GM12878 (cell line): ENCODE results near the gene BBS12. TPM values are rescaled to one million over a fixed set of nuclear protein-coding genes. Genes with fewer than 3 reads are reported as not detected.
A peak's percentile ranks its signal among the peaks of the same experiment; 100 is the strongest.

Source experiments
- ATAC-seq: fragments of 200-7000 bp; cut with Tn5 transposase; 3 replicates; pipeline ENCODE4 v1.9.1; 2020; ENCODE audit warnings: mild to moderate bottlenecking, moderate library complexity
- Bru-seq: library from RNA; stranded (reverse); fragments of 400-500 nt; gene quantifications from one replicate; lab custom pipeline; 2021; lab: Mats Ljungman, UMichigan
- BruChase-seq, 2 experiments: library from RNA; stranded (reverse); fragments of 400-500 nt; gene quantifications; one replicate each; lab custom pipeline; 2021; lab: Mats Ljungman, UMichigan
- BruUV-seq: library from RNA; stranded (reverse); fragments of 400-500 nt; replicated peaks from 2 replicates; lab custom pipeline; 2021; lab: Mats Ljungman, UMichigan
- CTCF ChIA-PET: fragments of 300-600 bp; sonication (Branson Sonifier 250); formaldehyde crosslinking; extraction: SDS; loops from one replicate; lab custom pipeline; 2021; ENCODE audit warnings: inconsistent platforms; lab: Yijun Ruan, JAX
- POLR2A ChIA-PET: fragments of 350-600 bp; formaldehyde crosslinking; extraction: SDS; loops from one replicate; lab custom pipeline; 2021; ENCODE audit warnings: inconsistent platforms; lab: Charles Lee
- RAD21 ChIA-PET: fragments of 300-600 bp; sonication (Branson Sonifier 250); formaldehyde crosslinking; loops from one replicate; lab custom pipeline; 2023; ENCODE audit warnings: antibody characterized with exemption; ENCODE audit not compliant: unreplicated experiment; lab: Charles Lee
- SMC1A ChIA-PET: fragments of 300-600 bp; sonication (Branson Sonifier 250); formaldehyde crosslinking; loops from one replicate; lab custom pipeline; 2023; ENCODE audit not compliant: unreplicated experiment, uncharacterized antibody; lab: Charles Lee
- DNase-seq: peaks from one replicate; pipeline ENCODE4 v3.0.0-alpha.2; 2011; ENCODE audit warnings: low read depth, low spot score
- FAIRE-seq: peaks from 3 replicates; lab custom pipeline; 2011; peaks lifted over from hg19 to GRCh38; lab: Jason Lieb, UNC
- H2AFZ ChIP-seq: 2 replicates; pipeline ENCODE4 v1.6.0; 2011; ENCODE audit warnings: low read depth, low read length, control low read depth; ENCODE audit not compliant: control insufficient read depth
- H3K27ac ChIP-seq: 2 replicates; pipeline ENCODE4 v1.5.1; 2011; ENCODE audit warnings: control low read depth; ENCODE audit not compliant: control insufficient read depth, insufficient read depth
- H3K27me3 ChIP-seq, 2 experiments: replicated peaks in 1 of 2; 2 replicates each; pipeline versions ENCODE4 v1.6.0 to v1.6.1; 2011; ENCODE audit warnings: low read length in 1 of 2; ENCODE audit not compliant: control insufficient read depth in 2 of 2, insufficient read depth in 2 of 2
- H3K36me3 ChIP-seq, 2 experiments: 2 replicates each; pipeline ENCODE4 v1.5.1; 2011; ENCODE audit warnings: low read length in 1 of 2; ENCODE audit not compliant: control insufficient read depth in 2 of 2, insufficient read depth in 2 of 2
- H3K4me1 ChIP-seq: 2 replicates; pipeline ENCODE4 v1.6.1; 2011; ENCODE audit warnings: mild to moderate bottlenecking, low read length, moderate library complexity, mixed read lengths; ENCODE audit not compliant: control insufficient read depth, insufficient read depth
- H3K4me2 ChIP-seq: 2 replicates; pipeline ENCODE4 v1.6.0; 2011; ENCODE audit warnings: control low read depth; ENCODE audit not compliant: control insufficient read depth, insufficient read depth
- H3K4me3 ChIP-seq: fragments of 200-600 bp; sonication (generic); 2 replicates; pipeline ENCODE4 v1.5.1; 2016
- H3K79me2 ChIP-seq: 2 replicates; pipeline ENCODE4 v1.6.0; 2011; ENCODE audit warnings: low read length; ENCODE audit not compliant: control insufficient read depth, insufficient read depth
- H3K9ac ChIP-seq: 2 replicates; pipeline ENCODE4 v1.8.0; 2011; ENCODE audit warnings: low read length, control low read depth, mixed read lengths; ENCODE audit not compliant: control insufficient read depth, insufficient read depth
- H3K9me3 ChIP-seq: replicated peaks from 3 replicates; pipeline ENCODE4 v1.5.1; 2011; ENCODE audit warnings: mild to moderate bottlenecking, low read length; ENCODE audit not compliant: control insufficient read depth, insufficient read depth
- H4K20me1 ChIP-seq: 2 replicates; pipeline ENCODE4 v1.6.0; 2011; ENCODE audit not compliant: control insufficient read depth, insufficient read depth
- EZH2 ChIP-seq: IDR thresholded peaks from 2 replicates; pipeline ENCODE4 v1.6.1; 2012; ENCODE audit warnings: low read depth, mild to moderate bottlenecking, control low read depth, inconsistent platforms, low read length, borderline replicate concordance; ENCODE audit not compliant: control insufficient read depth
- MTA3 ChIP-seq: IDR thresholded peaks from 2 replicates; pipeline ENCODE4 v1.6.1; 2012; ENCODE audit warnings: low read length, inconsistent platforms, borderline replicate concordance
- MYB ChIP-seq: fragments of 150-350 bp; IDR thresholded peaks from 2 replicates; pipeline ENCODE4 v1.6.1; 2014; ENCODE audit warnings: mild to moderate bottlenecking, low read depth, low read length, borderline replicate concordance
- NBN ChIP-seq: fragments of 450-650 bp; IDR thresholded peaks from 2 replicates; pipeline ENCODE4 v1.6.1; 2016
- NFYB ChIP-seq: IDR thresholded peaks from 2 replicates; pipeline ENCODE4 v1.6.1; 2011; ENCODE audit warnings: low read depth, mild to moderate bottlenecking, low read length, improper control_type of control experiment, moderate library complexity; ENCODE audit not compliant: insufficient read depth
- NR2C2 ChIP-seq: IDR thresholded peaks from 2 replicates; pipeline ENCODE4 v1.6.1; 2011; ENCODE audit warnings: borderline replicate concordance, low read depth; ENCODE audit not compliant: control insufficient read depth, insufficient read length
- RCOR1 ChIP-seq: conservative IDR thresholded peaks from 2 replicates; pipeline ENCODE4 v1.6.1; 2012; ENCODE audit warnings: low read depth, low read length, improper control_type of control experiment
- RUNX3 ChIP-seq: IDR thresholded peaks from 2 replicates; pipeline ENCODE4 v1.6.1; 2012; ENCODE audit warnings: low read length, inconsistent platforms
- SPI1 ChIP-seq: IDR thresholded peaks from 2 replicates; pipeline ENCODE4 v1.6.1; 2011; ENCODE audit warnings: low read depth, mild to moderate bottlenecking, low read length, moderate library complexity, borderline replicate concordance; ENCODE audit not compliant: insufficient read depth
- ZNF274 ChIP-seq: IDR thresholded peaks from one replicate; pipeline ENCODE4 v1.8.0; 2011; ENCODE audit not compliant: insufficient read length, insufficient read depth
- WGBS: methylation state at CpG from one replicate; pipeline ENCODE4 v1.1.6; 2016; ENCODE audit warnings: low lambda C conversion rate; ENCODE audit not compliant: insufficient replicate concordance, insufficient coverage; ENCODE audit errors: missing lambda C conversion rate; 5-methylcytosine and 5-hydroxymethylcytosine counted together
- in situ Hi-C: fragments of 300-500 bp; cut with MboI; formaldehyde crosslinking; loops from 9 replicates; pipeline ENCODE4 v1.14.3; 2018; ENCODE audit warnings: mixed read lengths
- intact Hi-C: fragments of 100-400 bp; cut with micrococcal nuclease; formaldehyde crosslinking; loops from one replicate; pipeline ENCODE4 v1.14.2; 2022; ENCODE audit not compliant: unreplicated experiment
- long read RNA-seq, 2 experiments: library from polyadenylated mRNA; unstranded; transcript quantifications; one replicate each; pipeline ENCODE4 v2.0.0, GENCODE V29; 2019 to 2020
- polyA minus RNA-seq, 3 experiments: library from RNA; depleted of rRNA, polyadenylated mRNA; stranded (reverse); fragments of >200 nt; gene quantifications; 2 replicates each; pipeline ENCODE4 v1.2.3, GENCODE V29; 2011
- polyA plus RNA-seq, 11 experiments: library from polyadenylated mRNA; depleted of rRNA in 4 of 11; unstranded in 6 of 11; stranded (reverse) in 5 of 11; fragments of >200 nt; fragmentation: Nextera tagmentation in 4 of 11; fragmentation: Illumina TruSeq in 1 of 11; extraction: Ambion mirVana in 4 of 11; extraction: Trizol in 1 of 11; gene quantifications; 1 replicate in 1 of 11; 2 replicates in 10 of 11; pipeline versions ENCODE4 v1.2.1 to v1.2.3, GENCODE V29; 2011 to 2016; ENCODE audit warnings: inconsistent platforms in 2 of 11, missing spikeins in 2 of 11, low read depth in 1 of 11
- total RNA-seq, 4 experiments: library from RNA; depleted of rRNA in 3 of 4; stranded (reverse); fragments of >200 nt in 3 of 4; fragmentation: Illumina TruSeq in 1 of 4; extraction: Trizol in 1 of 4; gene quantifications; 2 replicates each; pipeline versions ENCODE4 v1.2.1 to v1.2.3, GENCODE V29; 2013 to 2021
- TF ChIP-seq, protein P1 (sequence below): IDR thresholded peaks from 2 replicates; pipeline ENCODE4 v1.6.1; 2011; ENCODE audit warnings: borderline replicate concordance, low read depth, mild to moderate bottlenecking, moderate library complexity, low read length; ENCODE audit not compliant: insufficient read depth, poor library complexity, severe bottlenecking
- TF ChIP-seq, protein P2 (sequence below): fragments of 450-650 bp; IDR thresholded peaks from 2 replicates; pipeline ENCODE4 v1.6.1; 2017; ENCODE audit warnings: mild to moderate bottlenecking, low read depth, inconsistent platforms; ENCODE audit not compliant: poor library complexity, severe bottlenecking
- TF ChIP-seq, protein P3 (sequence below): IDR thresholded peaks from 2 replicates; pipeline ENCODE4 v1.6.1; 2012; ENCODE audit warnings: low read depth, low read length, improper control_type of control experiment

BBS12 gene
- total RNA-seq (2013; cell fraction: nucleolus; rRNA removed): 1.2 and 1.9 TPM in 2 replicates
- total RNA-seq (2014; rRNA removed): 0.40 and 0.54 TPM in 2 replicates
- 0.37 and 0.58 TPM in 2 replicates for total RNA-seq (2014; rRNA removed; fragmentation: Illumina TruSeq; extraction: Trizol)
- 0.38 and 0.58 TPM in 2 replicates for total RNA-seq (2021)
- 0.18 TPM for polyA plus RNA-seq (2011; ENCODE audit: low read depth)
- 0.17 and 0.24 TPM in 2 replicates for polyA plus RNA-seq (2011; rRNA removed)
- polyA plus RNA-seq (2011; cell fraction: cytosol; rRNA removed): 0.12 and 0.27 TPM in 2 replicates
- 0.20 and 0.28 TPM in 2 replicates for polyA plus RNA-seq (2011; cell fraction: nucleus; rRNA removed)
- 0.27 and 0.58 TPM in 2 replicates for polyA plus RNA-seq (2012)
- polyA plus RNA-seq (2014; fragmentation: Illumina TruSeq; extraction: Trizol): 0.38 and 0.51 TPM in 2 replicates
- polyA plus RNA-seq (2014; fragmentation: Nextera tagmentation; extraction: Ambion mirVana): under 1 TPM; 0.40 to 0.44 TPM
- 0.15 and 0.32 TPM in 2 replicates for polyA plus RNA-seq (2014; rRNA removed)
- under 1 TPM; 0.53 to 0.63 TPM for polyA plus RNA-seq (2016; fragmentation: Nextera tagmentation; extraction: Ambion mirVana)
- 0.59 and 0.88 TPM in 2 replicates for polyA minus RNA-seq (2011; rRNA and poly(A)+ RNA removed)
- polyA minus RNA-seq (2011; cell fraction: cytosol; rRNA and poly(A)+ RNA removed): 0.31 TPM in 1 of 2 replicates, not detected in the other
- 0.36 and 0.96 TPM in 2 replicates for polyA minus RNA-seq (2011; cell fraction: nucleus; rRNA and poly(A)+ RNA removed)
- Bru-seq, nascent RNA: percentile 39 among the genes with signal in this experiment
- percentile 23 among the genes with signal in this experiment for BruChase-seq, experiment 1, labeled RNA remaining after a 6-hour chase
- percentile 27 among the genes with signal in this experiment for BruChase-seq, experiment 2, labeled RNA remaining after a 2-hour chase
- long read RNA-seq, experiment 1, partial matches to known transcripts: 0 of 1 reads
- long read RNA-seq, experiment 1, other reads (novel, unspliced or antisense): 0 of 1 reads
- long read RNA-seq, experiment 2, transcript BBS12-201 (2 exons, 3,244 nt): major isoform, 7 of 7 reads
- long read RNA-seq, experiment 2, partial matches to known transcripts: 0 of 7 reads
- long read RNA-seq, experiment 2, other reads (novel, unspliced or antisense): 0 of 7 reads

DNA sequence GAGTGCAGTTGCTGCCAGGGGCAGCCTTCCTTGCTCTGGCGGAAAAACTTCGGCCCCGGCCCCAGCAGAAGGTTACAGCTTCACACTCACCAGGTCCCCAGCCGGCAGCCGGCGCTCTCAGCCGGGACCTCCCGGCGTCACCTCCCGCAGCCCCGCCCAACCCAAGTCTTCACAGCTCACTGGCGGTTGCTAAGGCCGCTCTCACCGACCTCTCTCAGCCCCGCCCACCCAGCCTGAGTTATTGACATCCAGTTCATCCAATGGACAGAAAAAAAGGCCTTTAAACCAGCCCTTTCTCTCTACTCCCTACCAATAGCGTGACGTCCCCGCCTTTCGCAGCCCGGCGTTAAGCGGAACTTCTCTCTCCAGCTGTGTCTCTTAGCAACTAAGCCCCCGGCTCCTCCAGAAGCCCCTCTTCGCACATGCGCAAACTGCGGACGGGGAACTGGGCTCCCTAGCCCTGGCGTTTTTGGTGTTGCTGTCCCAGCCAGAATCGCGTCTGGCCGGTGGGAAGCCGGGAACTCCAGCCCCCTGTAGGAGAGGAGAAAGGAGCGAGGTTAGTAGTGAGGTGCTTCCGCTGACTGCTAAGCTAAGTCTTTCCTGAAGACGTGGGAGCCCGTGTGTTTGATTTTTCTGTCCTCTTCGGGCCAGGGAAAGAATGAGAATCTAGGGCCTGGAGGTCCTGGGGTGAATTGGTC, at the start of gene BBS12:
BBS12 (plus strand) TSS at position 376 of the 698 bp plus-strand sequence. CDS start 9,189 bp downstream, outside the sequence.
- peak within 1 kb of the TSS; percentile 93 for H2AFZ ChIP-seq
- H3K79me2 ChIP-seq: no peaks in the 10 kb centered on the region
- peak within 1 kb of the TSS; percentile 75 for H3K9ac ChIP-seq
- intact Hi-C loops (loop anchor here (1.0 kb wide), 1 partner anchor 191 kb away; a partner anchor contains a TSS), in situ Hi-C loops (no loop called here)
- no peaks in the 10 kb centered on the region for H3K9me3 ChIP-seq
- H3K4me1 ChIP-seq: no peaks in the 10 kb centered on the region
- POLR2A ChIA-PET: interaction anchor here (0.6 to 1.3 kb wide), 2 partner anchors 11 to 1007 kb away, joined by 3 to 4 read pairs; no protein-coding TSS in a partner anchor
- H3K36me3 ChIP-seq: no peaks in the 10 kb centered on the region
- ATAC-seq (peak; percentile 99), DNase-seq (peak; percentile 97), FAIRE-seq (peak; percentile 96)
- SMC1A ChIA-PET: interaction anchor here (0.6 to 2.6 kb wide), 16 partner anchors 9 to 200 kb away, joined by 3 to 10 read pairs (median 4); partner anchors contain the start of gene NUDT6
- peak within 1 kb of the TSS; percentile 89 for H3K4me3 ChIP-seq
- H3K27me3 ChIP-seq: no peaks in the 10 kb centered on the region
- 1% methylated on average over 35 of the region's 37 CpGs for WGBS
- peak within 1 kb of the TSS; percentile 82 for H3K4me2 ChIP-seq
- H4K20me1 ChIP-seq: no peaks in the 10 kb centered on the region
- no TSS peak for BruUV-seq
- peak within 1 kb of the TSS; percentile 27; the same call in 1 of the 2 replicates for H3K27ac ChIP-seq
- CTCF ChIA-PET: interaction anchor here (0.8 to 4.9 kb wide), 16 partner anchors 8 to 198 kb away, joined by 3 to 33 read pairs (median 4); partner anchors contain the start of gene NUDT6
- RAD21 ChIA-PET: interaction anchor here (0.9 to 2.1 kb wide), 5 partner anchors 26 to 198 kb away, joined by 3 to 11 read pairs (median 5); no protein-coding TSS in a partner anchor
- TF ChIP-seq MYB (no peak), ZNF274 (no peak), RCOR1 (no peak), NFYB (peak; percentile 91), MTA3 (no peak), EZH2 (no peak), RUNX3 (no peak), NR2C2 (no peak), NBN (no peak), SPI1 (no peak)
- TF ChIP-seq, protein P1, sequence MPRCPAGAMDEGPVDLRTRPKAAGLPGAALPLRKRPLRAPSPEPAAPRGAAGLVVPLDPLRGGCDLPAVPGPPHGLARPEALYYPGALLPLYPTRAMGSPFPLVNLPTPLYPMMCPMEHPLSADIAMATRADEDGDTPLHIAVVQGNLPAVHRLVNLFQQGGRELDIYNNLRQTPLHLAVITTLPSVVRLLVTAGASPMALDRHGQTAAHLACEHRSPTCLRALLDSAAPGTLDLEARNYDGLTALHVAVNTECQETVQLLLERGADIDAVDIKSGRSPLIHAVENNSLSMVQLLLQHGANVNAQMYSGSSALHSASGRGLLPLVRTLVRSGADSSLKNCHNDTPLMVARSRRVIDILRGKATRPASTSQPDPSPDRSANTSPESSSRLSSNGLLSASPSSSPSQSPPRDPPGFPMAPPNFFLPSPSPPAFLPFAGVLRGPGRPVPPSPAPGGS: no peak
- TF ChIP-seq, protein P2, sequence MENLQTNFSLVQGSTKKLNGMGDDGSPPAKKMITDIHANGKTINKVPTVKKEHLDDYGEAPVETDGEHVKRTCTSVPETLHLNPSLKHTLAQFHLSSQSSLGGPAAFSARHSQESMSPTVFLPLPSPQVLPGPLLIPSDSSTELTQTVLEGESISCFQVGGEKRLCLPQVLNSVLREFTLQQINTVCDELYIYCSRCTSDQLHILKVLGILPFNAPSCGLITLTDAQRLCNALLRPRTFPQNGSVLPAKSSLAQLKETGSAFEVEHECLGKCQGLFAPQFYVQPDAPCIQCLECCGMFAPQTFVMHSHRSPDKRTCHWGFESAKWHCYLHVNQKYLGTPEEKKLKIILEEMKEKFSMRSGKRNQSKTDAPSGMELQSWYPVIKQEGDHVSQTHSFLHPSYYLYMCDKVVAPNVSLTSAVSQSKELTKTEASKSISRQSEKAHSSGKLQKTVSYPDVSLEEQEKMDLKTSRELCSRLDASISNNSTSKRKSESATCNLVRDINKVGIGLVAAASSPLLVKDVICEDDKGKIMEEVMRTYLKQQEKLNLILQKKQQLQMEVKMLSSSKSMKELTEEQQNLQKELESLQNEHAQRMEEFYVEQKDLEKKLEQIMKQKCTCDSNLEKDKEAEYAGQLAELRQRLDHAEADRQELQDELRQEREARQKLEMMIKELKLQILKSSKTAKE: peak; percentile 47
- TF ChIP-seq, protein P3, sequence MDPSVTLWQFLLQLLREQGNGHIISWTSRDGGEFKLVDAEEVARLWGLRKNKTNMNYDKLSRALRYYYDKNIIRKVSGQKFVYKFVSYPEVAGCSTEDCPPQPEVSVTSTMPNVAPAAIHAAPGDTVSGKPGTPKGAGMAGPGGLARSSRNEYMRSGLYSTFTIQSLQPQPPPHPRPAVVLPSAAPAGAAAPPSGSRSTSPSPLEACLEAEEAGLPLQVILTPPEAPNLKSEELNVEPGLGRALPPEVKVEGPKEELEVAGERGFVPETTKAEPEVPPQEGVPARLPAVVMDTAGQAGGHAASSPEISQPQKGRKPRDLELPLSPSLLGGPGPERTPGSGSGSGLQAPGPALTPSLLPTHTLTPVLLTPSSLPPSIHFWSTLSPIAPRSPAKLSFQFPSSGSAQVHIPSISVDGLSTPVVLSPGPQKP: no peak
